Vagina (tissue), 2 donors: ENCODE results near the gene PARVB.

Source experiments
- CTCF ChIP-seq, 3 experiments: fragments of 450-650 bp in 2 of 3; fragments of 200-600 bp in 1 of 3; sonication (generic) in 1 of 3; IDR thresholded peaks; one replicate each; pipeline ENCODE4 v1.5.1; 2017 to 2019; ENCODE audit warnings: antibody characterized with exemption in 3 of 3, mild to moderate bottlenecking in 2 of 3, moderate library complexity in 2 of 3
- POLR2A ChIP-seq, 2 donors: fragments of 450-650 bp; IDR thresholded peaks; one replicate each; pipeline ENCODE4 v1.6.1; 2017; ENCODE audit warnings: antibody characterized with exemption in 2 of 2, mild to moderate bottlenecking in 2 of 2, moderate library complexity in 2 of 2

GRCh38 chr22:44184006-44184405 is 159.9 kb downstream of the PARVB start:
- TF ChIP-seq CTCF (IDR thresholded peaks at IDR 0.05) (no peak), POLR2A (IDR thresholded peaks at IDR 0.05) (no peak)
